HepG2 (cell line): ENCODE results near the gene FLYWCH1.

Experiments
- ARNT ChIP-seq: fragments of 450-650 bp; IDR thresholded peaks from 2 replicates; pipeline ENCODE4 v1.6.1; 2017
- BCLAF1 ChIP-seq: fragments of 450-650 bp; IDR thresholded peaks from 2 replicates; pipeline ENCODE4 v1.6.1; 2017; ENCODE audit warnings: mild to moderate bottlenecking
- DMTF1 ChIP-seq: sonication (generic); formaldehyde crosslinking; IDR thresholded peaks from 2 replicates; pipeline ENCODE4 v1.4.0; 2020; ENCODE audit warnings: mild to moderate bottlenecking, missing genetic modification reagents
- POLR2A ChIP-seq, 2 experiments: IDR thresholded peaks; 2 replicates each; pipeline ENCODE4 v1.6.1; 2011; ENCODE audit warnings: low read depth in 2 of 2, low read length in 2 of 2, mild to moderate bottlenecking in 1 of 2, moderate library complexity in 1 of 2; ENCODE audit not compliant: insufficient read depth in 1 of 2
- POLR2AphosphoS5 ChIP-seq: IDR thresholded peaks from 2 replicates; pipeline ENCODE4 v1.6.1; 2012; ENCODE audit warnings: low read depth, low read length
- RBAK ChIP-seq: sonication (generic); formaldehyde crosslinking; IDR thresholded peaks from 2 replicates; pipeline ENCODE4 v1.5.1; 2020; ENCODE audit warnings: mild to moderate bottlenecking, missing genetic modification reagents
- SP2 ChIP-seq: sonication (generic); formaldehyde crosslinking; IDR thresholded peaks from 2 replicates; pipeline ENCODE4 v1.5.1; 2020; ENCODE audit warnings: mild to moderate bottlenecking, missing genetic modification reagents
- U2AF1 ChIP-seq: fragments of 200-400 bp; formaldehyde crosslinking; optimal IDR thresholded peaks from 2 replicates; pipeline ENCODE3; 2017; ENCODE audit warnings: mild to moderate bottlenecking, low read depth, low read length
- ZNF431 ChIP-seq: sonication (generic); formaldehyde crosslinking; IDR thresholded peaks from 2 replicates; pipeline ENCODE4 v1.9.0; 2022; ENCODE audit warnings: missing genetic modification reagents, low read depth, mild to moderate bottlenecking, borderline replicate concordance
- ZNF589 ChIP-seq: sonication (generic); formaldehyde crosslinking; conservative IDR thresholded peaks from 2 replicates; pipeline ENCODE4 v1.8.0; 2022; ENCODE audit warnings: mild to moderate bottlenecking, moderate library complexity, missing genetic modification reagents
- TF ChIP-seq, protein P1 (sequence below): sonication (generic); formaldehyde crosslinking; IDR thresholded peaks from 2 replicates; pipeline ENCODE4 v1.5.0; 2020; ENCODE audit warnings: mild to moderate bottlenecking, missing genetic modification reagents, moderate library complexity
- TF ChIP-seq, protein P2 (sequence below): sonication (generic); formaldehyde crosslinking; IDR thresholded peaks from 2 replicates; pipeline ENCODE4 v1.8.0; 2022; ENCODE audit warnings: missing genetic modification reagents, mild to moderate bottlenecking, borderline replicate concordance

- TF ChIP-seq, protein P1, sequence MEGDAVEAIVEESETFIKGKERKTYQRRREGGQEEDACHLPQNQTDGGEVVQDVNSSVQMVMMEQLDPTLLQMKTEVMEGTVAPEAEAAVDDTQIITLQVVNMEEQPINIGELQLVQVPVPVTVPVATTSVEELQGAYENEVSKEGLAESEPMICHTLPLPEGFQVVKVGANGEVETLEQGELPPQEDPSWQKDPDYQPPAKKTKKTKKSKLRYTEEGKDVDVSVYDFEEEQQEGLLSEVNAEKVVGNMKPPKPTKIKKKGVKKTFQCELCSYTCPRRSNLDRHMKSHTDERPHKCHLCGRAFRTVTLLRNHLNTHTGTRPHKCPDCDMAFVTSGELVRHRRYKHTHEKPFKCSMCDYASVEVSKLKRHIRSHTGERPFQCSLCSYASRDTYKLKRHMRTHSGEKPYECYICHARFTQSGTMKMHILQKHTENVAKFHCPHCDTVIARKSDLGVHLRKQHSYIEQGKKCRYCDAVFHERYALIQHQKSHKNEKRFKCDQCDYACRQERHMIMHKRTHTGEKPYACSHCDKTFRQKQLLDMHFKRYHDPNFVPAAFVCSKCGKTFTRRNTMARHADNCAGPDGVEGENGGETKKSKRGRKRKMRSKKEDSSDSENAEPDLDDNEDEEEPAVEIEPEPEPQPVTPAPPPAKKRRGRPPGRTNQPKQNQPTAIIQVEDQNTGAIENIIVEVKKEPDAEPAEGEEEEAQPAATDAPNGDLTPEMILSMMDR (CRISPR knock-in tag) = no peak
- TF ChIP-seq ZNF431 (CRISPR knock-in tag) (no peak), U2AF1 (no peak), SP2 (CRISPR knock-in tag) (no peak), ARNT (no peak), ZNF589 (no peak), DMTF1 (CRISPR knock-in tag) (no peak), BCLAF1 (no peak), POLR2AphosphoS5 (no peak), RBAK (CRISPR knock-in tag) (no peak), POLR2A (IDR thresholded peaks at IDR 0.05; ENCODE audit: insufficient read depth in 1 of 2, low read depth in 2 of 2, low read length in 2 of 2) (no peak)
- TF ChIP-seq, protein P2, sequence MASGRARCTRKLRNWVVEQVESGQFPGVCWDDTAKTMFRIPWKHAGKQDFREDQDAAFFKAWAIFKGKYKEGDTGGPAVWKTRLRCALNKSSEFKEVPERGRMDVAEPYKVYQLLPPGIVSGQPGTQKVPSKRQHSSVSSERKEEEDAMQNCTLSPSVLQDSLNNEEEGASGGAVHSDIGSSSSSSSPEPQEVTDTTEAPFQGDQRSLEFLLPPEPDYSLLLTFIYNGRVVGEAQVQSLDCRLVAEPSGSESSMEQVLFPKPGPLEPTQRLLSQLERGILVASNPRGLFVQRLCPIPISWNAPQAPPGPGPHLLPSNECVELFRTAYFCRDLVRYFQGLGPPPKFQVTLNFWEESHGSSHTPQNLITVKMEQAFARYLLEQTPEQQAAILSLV (CRISPR knock-in tag) = no peak
Measured at GRCh38 chr16:2981899-2982250, 70.1 kb downstream of the FLYWCH1 start.
